NCI-H2196 treated with DMSO at 0.1 percent for 48 hours (cell line): ENCODE data around the gene TBC1D12.

Experiments used
- DNase-seq: peaks from one replicate; lab custom pipeline; 2025; ENCODE audit not compliant: unreplicated experiment; lab: John Stamatoyannopoulos, UW

TBC1D12 gene

DNA sequence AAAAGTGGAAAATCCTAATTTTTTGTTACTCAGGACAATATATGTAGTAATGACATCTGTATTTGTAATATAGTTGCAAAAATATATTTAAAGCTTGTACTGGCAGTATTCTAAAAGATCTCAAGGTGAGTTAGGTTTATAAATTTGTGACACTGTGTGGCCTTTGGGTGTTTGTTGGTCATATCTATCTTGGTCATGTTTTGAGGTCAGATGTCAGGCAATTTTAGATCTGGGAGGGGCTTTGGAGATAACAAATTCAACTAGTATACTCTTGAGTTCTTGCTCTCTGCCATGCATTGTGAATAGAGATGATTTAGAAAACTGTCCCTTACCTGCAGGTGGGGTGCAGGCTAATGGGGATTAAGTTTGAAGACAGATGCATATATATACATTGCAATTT lies 3.1 kb downstream of the TBC1D12 start:
- no peak for DNase-seq

DNA sequence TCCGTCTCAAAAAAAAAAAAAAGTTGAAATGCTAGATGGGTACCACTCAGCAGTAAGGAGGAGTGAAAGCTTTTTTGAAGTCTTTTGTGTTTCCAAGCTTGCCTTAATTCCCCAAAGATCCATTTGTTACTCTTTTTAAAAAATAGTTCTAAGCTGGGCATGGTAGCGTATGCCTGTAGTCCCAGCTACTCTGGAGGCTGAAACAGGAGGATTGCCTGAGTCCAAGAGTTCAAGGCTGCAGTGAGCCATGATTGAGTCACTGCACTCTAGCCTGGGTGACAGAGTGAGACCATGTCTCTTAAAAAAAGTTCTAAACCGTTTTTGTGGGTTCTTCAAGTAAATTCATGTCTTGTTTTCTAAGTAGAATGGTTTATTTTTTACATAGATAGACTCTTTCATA lies 5.3 kb downstream of the TBC1D12 start:
- DNase-seq, result no peak

DNA sequence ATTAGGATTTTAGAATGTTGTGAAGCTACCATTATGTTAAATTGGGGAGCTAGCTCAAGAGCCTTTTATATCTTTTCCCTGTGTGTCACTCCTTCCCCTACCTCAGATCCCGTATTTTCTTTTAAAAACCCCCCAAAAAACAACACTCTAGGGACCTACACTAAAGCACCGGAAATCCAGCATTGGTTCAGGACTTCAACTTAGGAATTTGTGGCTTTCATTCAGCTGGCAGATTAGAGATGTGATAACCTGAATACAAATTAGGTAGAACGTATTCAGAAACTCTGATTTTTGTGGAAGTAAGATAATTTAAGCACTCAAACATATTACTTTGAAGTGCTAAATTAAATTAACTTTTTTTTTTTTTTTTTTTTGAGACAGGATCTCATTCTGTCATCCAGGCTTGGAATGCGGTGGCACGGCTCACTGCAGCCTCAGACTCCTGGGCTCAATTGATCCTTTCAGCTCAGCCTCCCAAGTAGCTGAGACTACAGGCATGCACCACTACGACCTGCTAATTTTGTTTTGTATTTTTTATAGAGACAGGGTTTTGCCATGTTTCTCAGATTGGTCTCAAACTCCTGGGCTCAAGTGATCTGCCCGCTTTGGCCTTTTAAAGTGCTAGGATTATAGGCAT lies 6.8 kb downstream of the TBC1D12 start:
- DNase-seq, result no peak

GRCh38 chr10:94411304-94411703 lies 9.0 kb downstream of the TBC1D12 start:
- no peak for DNase-seq

GRCh38 chr10:94412449-94412848 lies 10.1 kb downstream of the TBC1D12 start:
- DNase-seq, result no peak

GRCh38 chr10:94413361-94413760 lies 11.0 kb downstream of the TBC1D12 start:
- DNase-seq, result no peak

- DNase-seq, result no peak
These were observed 14.6 kb downstream of the TBC1D12 start for GRCh38 chr10:94416896-94417295.

- DNase-seq, result no peak
These were observed 15.0 kb downstream of the TBC1D12 start for GRCh38 chr10:94417321-94417720.

DNA sequence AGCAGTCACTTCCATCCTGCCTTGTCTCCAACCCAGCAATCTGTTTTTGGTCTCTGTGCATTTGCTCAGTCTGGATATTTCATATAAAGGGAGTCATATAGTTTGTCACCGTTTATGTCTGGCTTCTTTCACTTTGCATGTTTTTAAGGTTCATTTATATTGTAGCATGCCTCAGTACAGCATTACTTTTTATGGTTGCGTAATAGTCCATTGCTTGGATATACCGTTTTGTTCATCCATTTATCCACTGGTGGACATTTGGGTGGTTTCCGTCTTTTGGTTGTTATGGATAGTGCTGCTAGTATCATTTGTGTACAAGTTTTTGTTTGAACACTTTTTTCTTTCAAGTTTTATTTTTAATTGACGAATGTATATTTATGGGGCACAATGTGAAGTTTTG lies 18.2 kb downstream of the TBC1D12 start:
- DNase-seq, result no peak

GRCh38 chr10:94420998-94421528 lies 18.7 kb downstream of the TBC1D12 start:
- DNase-seq, result no peak

DNA sequence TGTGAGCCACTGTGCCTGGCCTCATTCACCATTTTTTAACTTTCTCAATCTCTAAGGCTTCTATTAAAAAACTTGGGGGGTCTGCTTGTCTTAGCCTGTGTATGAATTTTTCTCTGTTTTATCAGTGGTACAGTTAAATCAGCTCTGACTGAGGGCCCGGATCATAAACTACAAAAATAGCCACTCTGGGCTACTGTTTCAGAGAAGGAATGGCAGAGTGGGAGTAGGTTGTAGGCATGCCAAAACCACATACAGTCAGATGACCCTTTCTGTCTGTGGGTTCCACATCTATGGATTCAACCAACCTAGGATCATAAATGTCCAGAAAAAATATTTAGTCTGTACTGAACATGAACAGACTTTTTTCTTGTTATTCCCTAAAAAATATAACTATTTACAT lies 21.3 kb downstream of the TBC1D12 start:
- DNase-seq, result no peak

- no peak for DNase-seq
These were observed 22.5 kb downstream of the TBC1D12 start for GRCh38 chr10:94424714-94425337.

DNA sequence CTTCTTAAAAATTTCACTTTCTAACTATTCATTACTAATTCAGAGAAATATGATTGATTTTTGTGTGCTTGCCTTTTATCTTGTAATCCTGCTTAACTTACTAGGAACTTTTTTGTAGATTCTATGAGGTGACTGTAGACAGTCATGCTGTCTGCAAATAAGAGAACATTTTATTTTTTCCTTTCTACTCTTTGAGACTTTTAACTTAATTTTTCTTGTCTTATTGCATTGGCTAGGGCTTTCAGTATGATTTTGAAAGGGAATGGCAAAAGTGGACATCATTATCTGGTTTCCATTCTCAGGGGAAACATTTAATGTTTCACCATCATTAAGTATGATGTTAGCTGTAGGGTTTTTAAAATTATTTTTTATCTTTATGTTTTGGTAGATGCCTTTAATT lies 23.6 kb downstream of the TBC1D12 start:
- DNase-seq, result no peak

DNA sequence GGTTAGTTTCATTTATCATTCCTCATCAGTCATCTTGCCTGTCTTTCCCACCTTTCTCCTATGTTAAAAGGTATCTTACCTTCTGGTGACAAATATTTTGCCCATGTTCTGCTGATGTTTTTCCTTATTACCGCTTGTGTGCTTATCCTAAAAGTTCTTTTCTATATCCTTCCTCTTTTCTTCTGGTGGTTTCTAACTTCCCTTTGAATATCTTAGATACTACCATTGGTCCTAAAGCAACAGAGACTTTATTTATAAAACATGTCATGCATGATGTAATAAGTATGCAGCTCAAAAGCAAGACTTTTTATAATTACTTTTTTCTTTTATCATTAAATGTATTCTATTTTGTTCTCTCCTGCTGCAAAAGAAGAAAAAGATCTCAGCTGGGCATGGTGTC lies 24.8 kb downstream of the TBC1D12 start:
- DNase-seq, result no peak

GRCh38 chr10:94428766-94429707 lies 26.7 kb downstream of the TBC1D12 start:
- DNase-seq, result no peak

- DNase-seq, result no peak
These were observed 28.4 kb downstream of the TBC1D12 start for GRCh38 chr10:94430701-94431100.

GRCh38 chr10:94432443-94432842 lies 30.1 kb downstream of the TBC1D12 start:
- DNase-seq, result no peak

DNA sequence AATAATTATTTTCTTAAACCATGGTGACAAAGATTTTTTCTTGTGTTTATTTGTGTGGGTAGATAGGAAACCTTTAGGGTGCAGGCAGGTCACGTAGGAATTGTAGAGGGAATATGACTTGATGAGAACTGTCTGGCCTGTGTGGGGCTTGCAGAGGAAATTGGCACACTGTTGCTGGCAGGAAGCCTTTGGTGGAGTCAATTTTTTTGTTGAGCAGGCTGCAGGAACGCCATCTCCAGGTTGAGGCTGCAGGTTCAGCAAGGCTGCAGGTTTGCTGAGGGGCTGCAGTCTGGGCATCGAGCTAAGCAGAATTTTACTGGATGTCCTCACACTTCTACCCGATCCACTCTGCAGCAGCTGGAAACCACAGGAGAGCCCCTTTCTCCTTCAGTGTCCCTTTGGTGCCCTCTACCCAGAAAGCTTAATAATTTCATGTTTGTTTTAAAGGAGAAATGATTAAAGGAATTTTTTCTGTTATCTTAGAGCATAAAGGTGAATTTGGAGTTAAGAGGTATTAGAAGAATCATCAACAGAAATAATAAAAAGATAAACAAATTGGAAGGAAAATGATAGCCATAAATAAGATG lies 37.0 kb downstream of the TBC1D12 start:
- DNase-seq, result no peak

DNA sequence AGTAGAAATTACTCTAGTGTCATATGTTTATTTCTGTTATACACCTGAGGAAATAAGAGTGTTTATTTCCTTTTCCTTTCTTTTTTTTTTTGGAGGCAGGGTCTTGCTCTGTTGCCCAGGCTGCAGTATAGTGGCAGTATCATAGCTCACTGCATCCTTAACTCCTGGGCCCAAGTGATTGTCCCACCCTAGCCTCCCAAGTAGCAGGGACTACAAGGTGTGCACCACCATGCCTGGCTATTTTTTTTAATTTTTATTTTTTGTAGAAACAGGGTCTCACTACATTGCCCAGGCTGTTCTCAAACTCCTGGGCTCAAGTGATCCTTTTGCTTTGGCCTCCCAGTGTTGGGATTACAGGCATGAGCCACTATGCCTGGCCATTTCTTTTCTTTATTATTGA lies 37.8 kb downstream of the TBC1D12 start:
- no peak for DNase-seq

- no peak for DNase-seq
These were observed 40.7 kb downstream of the TBC1D12 start for GRCh38 chr10:94443047-94443446.

- no peak for DNase-seq
These were observed 41.2 kb downstream of the TBC1D12 start for GRCh38 chr10:94443549-94443948.
